ENCODE measurements around the gene CAMSAP2. TPM values are rescaled to one million over a fixed set of nuclear protein-coding genes. Genes with fewer than 3 reads are reported as not detected.

The CAMSAP2 gene
- total RNA-seq, 1 donor from 2014 or later = 23.0 TPM

GRCh38 chr1:200908191-200908868, 169.6 kb downstream of the CAMSAP2 start:
- H3K4me1 ChIP-seq (ENCODE audit: control insufficient read depth in 3 of 3, insufficient read depth in 3 of 3, low read length in 3 of 3) = peaks cover 0 to 3% (median 0%) of the 10 kb centered on the region in 3 donors
- no peaks in the 10 kb centered on the region for H3K27me3 ChIP-seq (ENCODE audit: control insufficient read depth in 3 of 3, insufficient read depth in 3 of 3, low read length in 3 of 3)
- H3K27ac ChIP-seq (ENCODE audit: low read depth, low read length) = no peak overlapping the region
- no peaks in the 10 kb centered on the region for H3K9me3 ChIP-seq (ENCODE audit: control insufficient read depth in 3 of 3, low read length in 3 of 3)
- no peak overlapping the region for H3K4me3 ChIP-seq (ENCODE audit: low read length in 3 of 3)
- H3K36me3 ChIP-seq (ENCODE audit: control insufficient read depth in 3 of 3, insufficient read depth in 3 of 3, low read length in 3 of 3) = no peaks in the 10 kb centered on the region
- H3K9ac ChIP-seq (ENCODE audit: low read depth in 1 of 3, low read length in 3 of 3) = no peak overlapping the region

- H3K27ac ChIP-seq (ENCODE audit: low read depth, low read length) = no peak overlapping the region
- peaks cover 0 to 3% (median 0%) of the 10 kb centered on the region in 3 donors for H3K4me1 ChIP-seq (ENCODE audit: control insufficient read depth in 3 of 3, insufficient read depth in 3 of 3, low read length in 3 of 3)
- no peak overlapping the region for H3K4me3 ChIP-seq (ENCODE audit: low read length in 3 of 3)
- no peaks in the 10 kb centered on the region for H3K27me3 ChIP-seq (ENCODE audit: control insufficient read depth in 3 of 3, insufficient read depth in 3 of 3, low read length in 3 of 3)
- no peak overlapping the region for H3K9ac ChIP-seq (ENCODE audit: low read depth in 1 of 3, low read length in 3 of 3)
- H3K36me3 ChIP-seq (ENCODE audit: control insufficient read depth in 3 of 3, insufficient read depth in 3 of 3, low read length in 3 of 3) = no peaks in the 10 kb centered on the region
- no peaks in the 10 kb centered on the region for H3K9me3 ChIP-seq (ENCODE audit: control insufficient read depth in 3 of 3, low read length in 3 of 3)
These were observed 170.4 kb downstream of the CAMSAP2 start for GRCh38 chr1:200909071-200909470.

GRCh38 chr1:200909757-200910239, 171.1 kb downstream of the CAMSAP2 start:
- H3K9ac ChIP-seq (ENCODE audit: low read depth in 1 of 3, low read length in 3 of 3) = no peak overlapping the region
- no peak overlapping the region for H3K27ac ChIP-seq (ENCODE audit: low read depth, low read length)
- no peaks in the 10 kb centered on the region for H3K9me3 ChIP-seq (ENCODE audit: control insufficient read depth in 3 of 3, low read length in 3 of 3)
- H3K27me3 ChIP-seq (ENCODE audit: control insufficient read depth in 3 of 3, insufficient read depth in 3 of 3, low read length in 3 of 3) = no peaks in the 10 kb centered on the region
- no peaks in the 10 kb centered on the region for H3K36me3 ChIP-seq (ENCODE audit: control insufficient read depth in 3 of 3, insufficient read depth in 3 of 3, low read length in 3 of 3)
- H3K4me3 ChIP-seq (ENCODE audit: low read length in 3 of 3) = no peak overlapping the region
- peaks cover 0 to 3% (median 0%) of the 10 kb centered on the region in 3 donors for H3K4me1 ChIP-seq (ENCODE audit: control insufficient read depth in 3 of 3, insufficient read depth in 3 of 3, low read length in 3 of 3)

Other genes starting within 250 kb of the CAMSAP2 start
- 1.0 TPM for gene KIF14, start 118.1 kb upstream of the CAMSAP2 start, total RNA-seq
- 17.7 TPM for gene DDX59, start 69.0 kb upstream of the CAMSAP2 start, total RNA-seq
- gene GPR25, start 134.1 kb downstream of the CAMSAP2 start, total RNA-seq = not detected
- gene INAVA, start 156.0 kb downstream of the CAMSAP2 start, total RNA-seq = 0.52 TPM

Measured in skeletal muscle tissue (tissue), 4 donors.